Activated T-cell treated with anti-CD3 and anti-CD28 coated beads for 24 hours (primary cell): ENCODE measurements around the gene LRCH1.

ENCODE experiments used
- DNase-seq: peaks from one replicate; pipeline ENCODE4 v3.0.0-alpha.2; 2020; ENCODE audit warnings: low read depth

Gene LRCH1

DNA sequence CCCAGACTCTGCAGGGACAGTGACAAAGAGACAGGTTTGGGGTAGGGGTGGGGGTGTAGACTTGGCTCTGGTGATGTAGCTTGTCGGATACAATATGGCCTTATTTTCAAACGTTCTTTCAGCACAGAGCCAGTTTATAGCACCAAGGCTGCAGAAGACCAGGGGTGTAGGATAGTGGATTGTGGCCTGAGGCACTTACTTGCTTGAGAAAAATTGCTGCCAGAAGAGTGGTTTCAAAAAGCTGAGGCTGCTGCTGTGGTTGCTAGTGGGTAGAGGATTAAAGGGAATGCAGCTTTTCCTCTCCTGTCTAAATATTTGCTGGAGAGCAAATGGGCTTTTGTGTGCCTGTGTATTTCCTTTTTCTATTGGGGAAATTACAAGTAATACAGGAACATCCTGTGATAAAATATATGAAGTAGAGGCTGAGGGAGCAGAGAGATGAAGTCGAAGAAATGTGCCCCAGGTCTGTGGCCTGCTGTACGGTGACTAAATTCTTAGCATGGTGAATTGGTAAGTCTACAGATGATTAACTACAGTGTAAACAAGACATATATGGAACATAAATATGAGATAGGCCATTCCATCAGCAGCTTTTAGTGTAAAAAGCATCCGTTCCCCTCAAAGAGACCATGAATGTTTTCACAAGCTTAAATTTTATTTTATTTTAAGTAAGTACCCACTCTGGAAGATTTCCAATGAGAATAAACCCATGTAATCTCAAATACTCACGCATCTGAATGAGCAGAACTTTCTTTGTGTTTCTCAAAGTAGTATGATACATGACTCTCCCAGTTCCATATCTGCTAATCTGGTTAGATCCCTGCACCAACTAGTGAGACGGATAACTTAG, 112.9 kb downstream of the LRCH1 start:
- DNase-seq = no peak

- no peak for DNase-seq
Measured at GRCh38 chr13:46666727-46667456, 113.9 kb downstream of the LRCH1 start.

GRCh38 chr13:46667687-46668281, 114.8 kb downstream of the LRCH1 start:
- no peak for DNase-seq

DNA sequence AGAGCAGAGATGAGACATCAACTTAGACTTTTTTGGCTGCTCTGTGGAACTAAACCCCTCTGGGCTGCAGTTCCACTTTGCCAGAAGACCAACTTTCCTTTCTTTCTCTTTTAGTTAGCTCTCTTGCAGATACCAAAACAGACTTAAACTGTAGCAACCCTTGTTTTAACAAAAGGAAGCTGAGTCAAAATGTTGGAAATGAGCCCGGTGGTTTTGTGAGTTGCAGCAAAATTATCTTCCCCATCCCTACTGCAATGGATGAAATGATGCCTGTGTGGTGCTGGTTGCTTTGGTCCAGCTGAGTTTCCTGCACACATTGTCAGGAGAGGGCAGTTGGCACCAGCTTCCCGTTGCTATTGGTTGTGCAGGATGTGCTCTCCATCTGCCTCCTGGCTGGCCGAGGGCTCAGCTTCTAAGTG, 115.3 kb downstream of the LRCH1 start:
- no peak for DNase-seq

DNA sequence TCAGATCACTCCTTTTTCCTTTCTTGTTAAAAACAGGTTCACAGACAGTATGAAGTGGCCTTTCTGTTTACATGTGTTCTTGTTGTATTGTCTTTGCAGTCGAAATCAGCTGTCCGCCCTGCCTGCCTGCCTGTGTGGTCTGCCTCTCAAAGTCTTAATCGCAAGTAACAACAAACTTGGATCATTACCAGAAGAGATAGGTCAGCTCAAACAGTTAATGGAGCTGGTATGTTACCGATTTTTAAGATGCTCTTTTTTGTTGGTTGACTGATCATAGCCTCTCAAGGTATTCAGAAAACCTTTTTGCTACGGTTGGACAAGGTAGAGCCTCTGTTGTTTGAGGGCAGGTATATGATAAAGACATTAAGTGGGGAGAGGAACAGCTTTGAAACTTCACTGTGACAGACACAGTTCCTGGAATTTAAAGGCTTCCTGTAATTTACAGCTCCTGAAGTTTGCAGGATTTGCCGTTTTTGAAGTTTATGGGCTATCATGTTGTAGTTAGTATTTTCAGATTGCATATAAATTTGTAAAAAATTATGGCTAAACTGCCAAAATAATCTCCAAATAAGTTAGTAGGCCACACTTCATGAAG, 116.1 kb downstream of the LRCH1 start:
- no peak for DNase-seq

DNA sequence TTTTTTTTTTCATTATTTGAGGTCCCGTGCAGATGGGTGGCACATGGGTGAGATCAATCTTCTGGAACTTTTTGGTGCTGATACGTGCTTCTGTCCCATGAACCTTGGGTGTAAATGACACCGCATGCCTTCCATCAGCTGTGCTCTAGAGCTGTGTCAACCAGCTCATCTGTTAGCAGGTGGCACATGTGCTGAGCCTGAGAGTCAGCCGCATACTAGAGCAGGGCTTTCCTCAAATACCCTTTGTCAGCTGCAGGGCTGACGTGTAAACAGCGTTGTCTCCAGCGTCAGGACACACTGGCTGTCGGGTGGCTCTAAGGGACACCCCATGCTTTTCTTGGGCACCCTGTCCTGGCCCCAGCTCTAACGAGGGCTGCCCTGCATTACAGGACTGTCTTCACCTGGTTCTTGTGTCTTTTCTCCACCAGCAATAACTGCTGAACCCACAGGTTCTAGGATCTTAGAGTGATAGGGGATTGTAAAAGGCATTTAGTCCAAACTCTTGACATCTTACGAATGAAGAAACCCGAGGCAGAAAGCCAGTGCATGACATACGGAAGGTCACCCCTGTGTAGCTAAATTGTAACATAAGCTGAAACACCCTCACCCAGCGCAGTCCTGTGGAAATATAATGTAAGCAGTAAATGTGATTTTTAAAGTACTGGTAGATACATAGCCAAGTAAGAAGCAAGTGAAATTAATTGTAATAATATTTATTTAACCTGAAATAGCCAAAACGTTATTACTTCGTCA, 119.5 kb downstream of the LRCH1 start:
- no peak for DNase-seq

DNA sequence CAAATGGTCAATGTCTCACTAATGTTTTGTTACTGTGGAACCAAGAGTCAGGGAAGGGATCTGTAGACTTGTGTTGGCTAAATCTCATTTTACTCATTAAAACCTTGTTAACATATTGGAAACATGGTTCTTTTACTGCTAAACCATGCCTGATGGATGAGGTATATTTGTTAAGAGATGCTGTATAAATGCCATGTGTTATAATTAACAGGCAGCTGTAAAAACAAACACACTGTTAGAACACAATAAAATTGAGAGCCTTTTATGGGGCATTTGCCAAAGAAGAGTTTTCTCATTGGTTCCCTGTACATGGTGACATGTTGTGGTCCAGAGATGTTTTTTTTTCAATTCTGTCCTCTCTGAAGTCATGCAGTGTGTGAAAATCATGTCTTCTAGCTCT, 122.0 kb downstream of the LRCH1 start:
- no peak for DNase-seq

GRCh38 chr13:46676378-46676725, 123.4 kb downstream of the LRCH1 start:
- DNase-seq = no peak

GRCh38 chr13:46679369-46680120, 126.6 kb downstream of the LRCH1 start:
- no peak for DNase-seq

DNA sequence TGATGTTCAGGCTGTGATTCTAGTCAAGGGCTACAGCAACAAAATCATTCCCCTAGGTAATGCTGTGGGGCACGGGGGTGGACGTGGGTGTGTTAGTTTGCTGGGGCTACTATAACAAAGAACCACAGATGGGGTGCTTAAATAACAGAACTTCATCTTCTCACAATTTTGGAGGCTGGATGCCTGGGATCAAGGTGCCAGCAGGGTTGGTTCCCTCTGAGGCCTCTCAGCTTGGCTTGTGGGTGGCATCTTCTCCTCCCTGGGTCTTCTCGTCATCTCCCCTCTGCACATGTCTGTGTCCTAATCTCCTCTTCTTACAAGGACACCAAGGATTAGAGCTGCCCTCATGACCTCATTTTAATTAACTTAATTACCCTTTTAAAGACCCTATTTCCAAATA, 129.0 kb downstream of the LRCH1 start:
- no peak for DNase-seq

GRCh38 chr13:46682707-46683106, 129.7 kb downstream of the LRCH1 start:
- DNase-seq = no peak

DNA sequence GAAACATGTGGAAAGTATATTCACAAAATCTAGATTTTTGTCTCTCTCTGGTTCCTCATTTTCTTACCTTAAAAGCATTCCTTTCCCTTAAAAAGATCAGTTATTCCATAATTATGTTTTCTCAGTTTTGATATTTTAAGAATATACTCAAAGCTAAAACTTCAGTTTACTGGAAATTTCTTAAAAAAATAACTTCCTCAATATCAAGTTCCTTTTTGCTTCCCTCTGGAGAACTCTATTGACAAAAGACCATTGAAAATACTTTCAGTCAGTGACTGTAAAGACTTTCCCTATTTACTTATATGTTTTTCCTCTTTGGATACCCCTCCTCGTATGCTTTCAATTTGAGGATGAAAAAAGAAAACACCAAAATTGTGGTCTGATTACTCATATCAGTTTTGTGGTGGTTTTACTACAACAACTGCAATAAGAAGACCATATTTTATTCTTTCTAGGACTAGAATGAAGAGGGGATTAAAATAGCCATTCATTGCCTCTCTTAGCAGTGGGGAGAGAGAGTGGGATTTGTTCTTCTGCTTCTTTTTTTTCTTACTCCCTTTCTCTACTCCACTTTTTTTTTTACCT, 130.8 kb downstream of the LRCH1 start:
- DNase-seq = no peak

DNA sequence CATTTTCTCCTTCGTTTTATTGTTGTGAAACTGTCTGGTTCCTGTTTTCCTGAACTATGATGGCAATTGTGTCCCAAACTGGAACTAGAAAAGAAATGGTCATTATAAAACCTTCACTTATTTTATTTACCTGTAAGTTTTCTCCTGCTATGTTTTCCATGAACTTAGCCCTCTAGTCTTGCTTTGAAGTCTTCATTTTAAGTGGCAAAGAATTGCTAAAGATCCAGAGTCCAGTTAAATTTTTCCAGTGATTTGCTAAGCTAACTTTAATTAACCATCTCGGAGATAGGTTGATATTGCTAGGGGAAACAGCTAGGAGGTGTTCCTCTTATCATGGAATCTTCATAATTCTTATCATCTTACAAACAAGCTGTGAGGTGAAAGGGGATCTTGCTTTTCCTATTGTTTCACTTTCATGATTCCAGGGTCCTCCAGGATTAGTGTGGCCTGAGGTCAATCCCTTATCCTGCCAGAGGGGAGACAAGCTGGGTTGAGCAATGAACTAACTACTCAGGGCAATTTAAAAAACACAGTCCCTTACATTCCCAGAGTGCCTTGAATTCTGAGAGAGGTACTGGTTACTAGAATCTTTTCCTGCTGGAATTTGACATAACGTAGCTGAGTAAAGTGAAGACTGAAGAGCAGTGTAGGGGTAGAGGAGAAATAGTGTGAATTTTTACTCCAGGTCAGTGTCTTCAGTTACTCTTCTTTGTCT, 131.5 kb downstream of the LRCH1 start:
- DNase-seq = no peak

DNA sequence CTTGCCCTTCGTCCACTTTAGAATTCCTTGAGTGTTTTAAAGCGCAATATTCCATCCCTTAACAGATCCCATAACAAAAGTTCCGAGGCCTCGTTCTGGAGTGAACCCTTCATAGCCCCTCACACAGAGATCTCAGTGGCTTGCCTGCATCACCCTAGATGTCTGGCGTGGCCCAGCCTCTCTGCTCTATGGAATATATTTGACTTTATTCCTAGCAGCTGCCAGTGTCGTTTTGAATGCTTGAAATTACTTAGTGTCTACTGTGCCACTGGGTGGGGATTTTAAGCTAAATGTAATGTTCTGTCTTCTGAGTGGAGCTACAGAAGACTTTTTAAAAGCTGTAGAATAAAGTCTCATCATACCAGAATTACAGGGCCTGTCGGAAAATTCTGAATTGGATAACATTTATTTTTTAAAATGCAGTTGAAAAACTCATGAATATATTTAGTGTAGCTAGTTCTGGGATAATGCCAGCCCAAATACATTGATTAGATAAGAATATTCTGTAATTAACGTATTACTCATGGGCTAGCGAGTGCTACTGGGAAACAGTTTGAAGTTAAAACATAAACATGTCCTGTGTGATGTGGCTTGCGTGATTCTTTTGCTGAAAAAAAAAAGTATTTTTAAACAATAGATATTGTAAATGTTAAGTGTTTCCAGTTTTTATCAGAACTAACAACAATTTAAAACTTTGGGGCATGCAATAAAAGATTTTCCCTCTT, 132.2 kb downstream of the LRCH1 start:
- no peak for DNase-seq

DNA sequence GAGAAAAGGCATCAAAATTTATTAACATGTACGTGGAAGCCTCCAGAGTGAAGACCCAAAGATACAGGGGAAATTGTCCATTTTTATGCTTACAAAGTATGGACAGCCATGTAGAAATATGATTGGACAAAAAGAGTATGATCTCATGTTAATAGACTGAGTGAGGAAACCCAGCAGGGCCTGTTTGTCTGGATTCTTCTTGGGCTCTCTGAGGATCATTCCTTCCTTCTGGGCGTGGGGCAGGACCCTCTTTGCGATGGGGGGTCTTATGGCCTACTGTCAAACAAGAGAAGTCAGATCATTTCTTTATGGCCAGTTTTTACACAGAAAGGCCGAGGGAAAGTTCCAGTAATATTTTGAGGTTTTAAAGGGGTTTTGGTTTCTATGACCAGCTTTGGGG, 133.2 kb downstream of the LRCH1 start:
- DNase-seq = no peak

DNA sequence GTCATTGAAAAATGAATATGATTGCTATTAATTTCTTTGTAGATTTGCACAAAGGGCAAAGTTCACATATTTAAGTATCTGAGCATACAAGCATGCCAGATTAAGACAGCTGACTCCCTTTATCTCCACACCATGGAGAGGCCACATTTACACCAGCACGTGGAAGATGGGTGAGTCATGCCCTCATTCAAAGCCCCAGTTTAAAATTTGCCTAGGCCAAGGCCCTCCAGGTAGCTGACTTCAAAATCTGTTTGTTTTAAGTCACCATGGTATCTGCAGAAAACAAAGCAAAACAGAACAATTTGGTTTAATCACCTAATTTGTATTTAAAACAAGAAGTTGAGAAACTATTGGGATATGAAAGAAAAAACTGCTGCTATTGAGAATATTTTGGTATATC, 134.8 kb downstream of the LRCH1 start:
- no peak for DNase-seq

DNA sequence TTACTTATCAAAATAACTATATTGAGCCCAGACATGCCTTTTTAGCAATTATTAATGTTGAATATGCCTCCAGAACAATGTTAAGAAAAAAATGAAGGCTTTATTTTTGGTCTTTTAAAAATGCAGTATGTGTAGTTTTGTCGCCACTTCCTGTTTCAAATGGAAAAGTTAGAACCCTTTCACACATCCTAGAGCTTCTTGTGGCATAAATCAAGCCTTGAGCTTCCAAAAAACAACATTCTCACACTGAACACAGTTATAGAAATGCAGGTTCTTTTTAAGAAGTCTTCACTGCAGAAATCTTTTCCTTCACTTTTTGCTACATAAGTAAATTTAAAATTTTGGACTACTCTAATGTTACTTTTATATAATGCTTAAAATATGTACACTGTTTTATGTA, 135.3 kb downstream of the LRCH1 start:
- no peak for DNase-seq

DNA sequence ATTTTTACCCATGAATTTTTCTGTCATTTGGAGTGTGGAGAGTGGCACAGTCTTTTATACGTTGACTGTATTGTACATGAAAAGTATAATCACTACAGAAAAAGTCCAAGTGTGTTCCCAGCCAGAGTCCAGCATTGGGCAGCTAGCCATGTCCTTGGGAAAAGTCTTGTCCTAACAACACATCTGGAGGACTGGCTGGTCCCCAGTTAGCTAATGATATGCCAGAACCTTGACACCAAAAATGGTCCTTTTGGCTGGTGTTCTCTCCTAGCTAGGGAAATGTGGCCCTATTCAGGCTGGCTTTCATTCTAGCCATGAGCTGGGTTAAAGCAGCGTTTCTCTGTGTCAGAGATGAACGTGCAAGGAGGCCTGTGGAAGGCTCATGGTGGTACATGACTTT, 145.0 kb downstream of the LRCH1 start:
- no peak for DNase-seq

- no peak for DNase-seq
Measured at GRCh38 chr13:46698910-46699460, 146.0 kb downstream of the LRCH1 start.
